Stimulated activated CD8-positive, alpha-beta memory T cell treated with anti-CD3 and anti-CD28 coated beads, Interleukin-15, amount 100 ng/mL, for 24 hours (primary cell): ENCODE measurements around the gene VCL.
"Not testable (repeated sequence)": the region's sequence is repeated elsewhere in the genome, so short reads cannot be mapped to it uniquely, and the experiment has no call there.

ENCODE experiments used
- DNase-seq: peaks from one replicate; pipeline ENCODE4 v3.0.0-alpha.2; 2020; ENCODE audit warnings: low read depth

Gene VCL

GRCh38 chr10:74109452-74109851 is 111.5 kb downstream of the VCL start:
- no peak for DNase-seq

GRCh38 chr10:74110120-74110519 is 112.2 kb downstream of the VCL start:
- DNase-seq: no peak

DNA sequence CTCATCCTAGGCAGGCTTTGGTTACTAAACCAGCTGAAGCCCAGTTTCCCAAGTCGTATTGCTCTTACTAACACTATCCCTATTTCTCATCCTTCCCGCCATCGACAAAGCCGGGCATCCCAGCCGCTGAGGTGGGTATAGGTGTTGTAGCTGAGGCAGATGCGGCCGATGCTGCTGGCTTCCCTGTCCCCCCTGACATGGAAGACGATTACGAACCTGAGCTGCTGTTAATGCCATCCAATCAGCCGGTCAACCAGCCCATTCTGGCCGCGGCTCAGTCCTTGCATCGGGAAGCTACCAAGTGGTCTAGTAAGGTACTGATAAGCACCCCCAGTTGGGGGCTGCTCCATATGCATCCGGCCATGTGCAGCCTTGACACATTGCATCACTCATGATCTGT is 113.9 kb downstream of the VCL start:
- no peak for DNase-seq

GRCh38 chr10:74113546-74113945 is 115.6 kb downstream of the VCL start:
- DNase-seq: no peak

- DNase-seq: no peak
These were observed 116.1 kb downstream of the VCL start for GRCh38 chr10:74114041-74114448.

DNA sequence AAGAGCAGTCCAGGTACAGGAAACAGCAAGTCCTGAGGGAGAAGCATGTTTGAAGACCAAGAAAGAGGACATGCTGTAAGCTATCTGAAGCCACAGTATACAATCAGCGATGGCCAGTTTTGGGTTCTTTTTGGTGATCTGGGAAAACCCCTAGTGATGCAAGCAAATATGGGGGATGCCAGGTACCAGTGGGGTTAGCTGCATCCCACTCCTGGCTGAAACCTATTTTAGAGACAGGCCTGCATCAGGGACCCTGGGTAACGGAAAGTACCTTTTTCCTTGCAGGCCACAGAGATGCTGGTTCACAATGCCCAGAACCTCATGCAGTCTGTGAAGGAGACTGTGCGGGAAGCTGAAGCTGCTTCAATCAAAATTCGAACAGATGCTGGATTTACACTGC is 119.8 kb downstream of the VCL start:
- DNase-seq: no peak

GRCh38 chr10:74118804-74119203 is 120.9 kb downstream of the VCL start:
- no peak for DNase-seq

- DNase-seq: no peak
These were observed 123.0 kb downstream of the VCL start for GRCh38 chr10:74120911-74121310.

DNA sequence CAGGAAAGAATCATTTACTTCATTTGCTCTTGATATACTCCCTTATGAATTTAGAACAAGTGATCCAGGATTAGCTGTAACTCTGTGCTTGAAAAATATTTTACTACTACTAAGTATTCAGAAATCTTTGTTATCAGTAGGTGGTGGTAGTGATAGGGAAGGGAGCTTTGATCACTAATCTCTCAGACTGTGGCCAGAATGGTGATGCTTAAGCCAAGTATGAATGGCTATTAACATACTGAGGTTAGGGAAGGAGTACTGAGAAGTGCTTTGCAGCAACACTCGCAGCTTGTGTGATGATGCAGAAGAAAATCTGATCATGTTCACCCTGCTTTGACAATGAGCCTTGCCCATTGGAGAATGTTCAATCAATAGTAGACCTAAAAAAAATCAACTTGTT is 123.5 kb downstream of the VCL start:
- DNase-seq: no peak

GRCh38 chr10:74122060-74122459 is 124.1 kb downstream of the VCL start:
- DNase-seq: no peak

DNA sequence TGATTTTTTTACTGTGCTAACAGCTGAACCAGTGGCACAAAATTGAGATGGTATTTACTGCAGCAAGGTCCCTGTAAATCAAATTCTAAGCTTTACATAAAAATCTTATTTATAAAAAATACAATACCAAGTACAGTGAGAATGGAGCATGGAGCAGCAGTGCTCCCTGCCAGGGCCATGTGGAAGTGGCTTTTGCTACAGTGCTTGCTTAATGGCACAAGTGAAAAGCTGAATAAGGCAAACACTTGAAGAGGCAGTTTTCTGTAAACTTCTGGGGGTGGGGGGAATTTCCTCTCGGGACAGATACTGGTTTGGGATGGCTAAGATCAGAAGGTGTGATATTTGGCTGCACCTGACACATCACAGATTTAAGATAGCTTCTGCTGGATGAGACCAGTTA is 125.2 kb downstream of the VCL start:
- no peak for DNase-seq

DNA sequence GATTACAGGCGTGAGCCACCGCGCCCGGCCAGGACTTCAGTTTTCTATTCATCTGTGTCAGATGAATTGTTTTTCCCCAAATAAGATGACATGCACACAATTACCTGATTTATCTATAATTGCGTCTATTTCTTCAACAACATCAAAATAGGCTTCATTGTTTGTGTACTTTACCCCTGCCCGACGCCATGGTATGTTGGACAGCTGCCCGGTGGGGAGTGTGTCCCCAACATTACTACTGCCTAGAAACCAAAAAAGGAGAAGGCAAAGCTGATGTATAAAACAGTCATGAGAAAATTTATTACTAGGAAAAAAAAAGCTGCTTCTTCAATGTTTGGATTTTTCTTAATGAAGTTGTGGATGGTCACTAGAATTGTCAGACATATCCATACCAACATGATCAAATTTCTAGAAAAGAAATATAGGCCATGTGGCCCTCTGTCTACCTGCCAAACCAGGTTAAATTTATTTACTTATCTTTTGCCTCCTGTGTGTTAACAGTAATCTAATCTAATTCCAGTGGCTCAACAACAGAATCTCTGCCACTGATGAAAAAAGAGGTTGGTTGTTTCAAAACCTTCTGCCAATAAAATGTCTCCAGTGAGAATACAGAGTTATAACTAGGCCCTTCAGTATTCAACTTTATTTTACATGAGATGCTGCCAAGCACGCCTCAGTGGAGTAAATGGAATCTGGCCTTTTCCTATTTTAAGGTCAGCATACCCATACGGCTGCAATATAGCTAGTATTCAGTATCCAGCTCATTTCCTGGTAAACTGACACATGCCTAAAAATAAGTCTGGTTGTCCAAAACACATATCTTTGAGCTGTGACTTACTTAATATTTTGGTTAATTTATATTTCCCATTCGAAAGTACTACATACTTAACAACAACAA is 136.3 kb downstream of the VCL start:
- no peak for DNase-seq

GRCh38 chr10:74135452-74135851 is 137.5 kb downstream of the VCL start:
- DNase-seq: no peak

DNA sequence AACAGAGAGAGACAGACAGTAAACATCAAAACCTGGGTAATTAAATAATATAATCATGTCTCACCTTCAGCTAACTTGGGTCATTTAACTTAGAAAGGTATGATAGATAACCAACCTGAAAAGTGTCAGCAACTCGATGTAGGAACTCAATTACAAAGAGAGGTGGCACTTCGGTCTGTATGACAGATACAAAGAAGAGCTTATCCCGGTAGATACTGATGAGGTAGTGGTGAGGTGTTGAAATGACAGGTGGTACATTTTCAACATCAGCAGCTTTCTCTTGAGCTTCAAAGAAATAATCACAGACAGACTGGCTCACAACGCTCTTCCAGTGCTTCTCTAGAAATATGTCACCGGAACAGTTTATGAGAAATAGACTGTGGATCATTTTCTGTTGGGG is 140.1 kb downstream of the VCL start:
- DNase-seq: no peak

- not testable (repeated sequence) for DNase-seq
These were observed 140.7 kb downstream of the VCL start for GRCh38 chr10:74138596-74138995.

DNA sequence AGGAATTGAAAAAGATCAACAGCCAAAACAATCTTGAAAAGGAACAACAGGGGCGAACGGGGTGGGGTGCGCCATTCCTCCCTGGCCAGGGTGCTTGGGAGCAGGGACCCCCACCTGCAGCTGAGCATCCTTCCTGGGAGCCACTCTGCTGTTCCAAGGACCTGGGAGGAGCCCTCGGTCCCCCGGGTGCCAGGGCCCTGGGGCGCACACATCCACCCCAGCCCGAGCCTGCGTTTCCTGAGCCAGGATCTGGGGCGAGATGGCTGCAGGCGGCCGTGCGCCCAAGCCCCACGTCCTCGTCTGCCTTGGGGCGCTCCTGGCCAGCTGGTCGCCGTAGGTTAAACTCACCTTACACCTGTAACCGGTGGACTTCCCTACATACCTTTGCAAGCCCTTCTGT is 142.1 kb downstream of the VCL start:
- DNase-seq: no peak

DNA sequence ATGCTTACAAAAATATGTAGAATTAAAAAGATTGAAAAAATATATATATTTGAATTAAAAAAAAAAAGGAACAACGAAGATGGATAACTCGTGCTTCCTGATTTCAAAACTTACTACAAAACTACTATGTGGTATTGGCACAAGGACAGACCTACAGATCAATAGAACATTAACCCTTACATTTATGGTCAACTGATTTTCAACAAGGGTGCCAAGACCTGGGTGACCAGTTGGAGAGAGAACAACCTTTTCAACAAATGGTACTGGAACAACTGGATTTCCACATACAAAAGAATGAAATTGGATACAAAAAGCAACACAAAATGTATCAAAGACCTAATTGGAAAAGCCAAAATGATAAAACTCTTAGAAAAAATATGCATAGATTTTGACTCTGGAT is 142.6 kb downstream of the VCL start:
- DNase-seq: no peak

DNA sequence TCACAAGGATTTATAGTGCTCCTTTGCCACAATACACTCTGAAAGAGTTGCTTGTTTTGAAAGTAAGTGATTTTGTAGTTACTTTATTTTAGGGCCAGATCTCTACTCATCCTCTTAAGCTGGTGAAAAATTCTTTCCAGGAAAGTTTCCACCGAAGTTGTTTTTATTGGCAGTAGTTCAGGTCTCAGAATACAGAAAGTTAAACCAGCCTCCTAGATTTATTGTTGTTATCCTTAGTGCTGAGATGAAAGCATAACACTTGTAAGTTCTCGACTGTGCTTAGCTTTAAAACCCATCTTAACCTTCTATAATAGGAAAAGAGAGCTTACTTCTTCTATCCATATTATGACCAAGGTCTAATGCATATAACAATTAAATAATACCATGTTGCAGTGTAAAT is 147.2 kb downstream of the VCL start:
- DNase-seq: no peak

DNA sequence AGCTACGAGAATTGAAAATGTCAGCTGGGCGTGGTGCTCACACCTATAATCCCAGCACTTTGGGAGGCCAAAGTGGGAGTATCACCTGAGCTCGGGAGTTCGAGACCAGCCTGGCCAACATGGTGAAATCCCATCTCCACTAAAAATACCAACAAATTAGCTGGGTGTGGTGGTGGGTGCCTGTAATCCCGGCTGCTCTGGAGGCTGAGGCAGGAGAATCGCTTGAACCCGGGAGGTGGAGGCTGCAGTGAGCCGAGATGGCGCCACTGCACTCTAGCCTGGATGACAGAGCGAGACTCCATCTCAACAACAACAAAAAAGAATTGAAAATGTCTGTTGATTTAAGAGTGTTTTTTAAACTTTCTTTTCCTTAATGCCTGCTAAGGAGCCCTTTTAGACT is 149.1 kb downstream of the VCL start:
- DNase-seq: not testable (repeated sequence)

GRCh38 chr10:74150204-74150989 is 152.5 kb downstream of the VCL start, which contains the start of gene AP3M1:
Gene AP3M1, minus strand, starts transcription at chr10:74150828. Its CDS starts 12,449 bp downstream, at chr10:74138379.
- peak; percentile 28 for DNase-seq

GRCh38 chr10:74150990-74151878 is 153.3 kb downstream of the VCL start, which contains the start of gene ADK:
Gene ADK, plus strand, starts transcription at chr10:74151221. Its CDS starts 58 bp downstream, at chr10:74151279.
- DNase-seq: peak; percentile 96
